Activated T-helper 2 cell treated with anti-CD3 and anti-CD28 coated beads, Interferon-gamma antibody, Interleukin-2, Interleukin-4, amounts not matched to agents 10 μg/mL and 5 μg/mL and 100 μg/mL, durations not matched to agents 14 hours and 24 hours and 36 hours (primary cell): ENCODE results near the gene TMEM203. TPM values are rescaled to one million over a fixed set of nuclear protein-coding genes. Genes with fewer than 3 reads are reported as not detected.

Experiments
- DNase-seq: peaks from one replicate; pipeline ENCODE4 v3.0.0; 2021; ENCODE audit warnings: low spot score
- H3K27ac Mint-ChIP-seq: one replicate; pipeline ENCODE4 v1.8.0; 2021; ENCODE audit warnings: mixed read lengths
- H3K27me3 Mint-ChIP-seq: one replicate; pipeline ENCODE4 v1.8.0; 2021; ENCODE audit warnings: low read depth, mixed read lengths
- H3K36me3 Mint-ChIP-seq: one replicate; pipeline ENCODE4 v1.8.0; 2021; ENCODE audit warnings: low read depth, mixed read lengths
- H3K4me1 Mint-ChIP-seq: one replicate; pipeline ENCODE4 v1.8.0; 2021; ENCODE audit warnings: low read depth, mixed read lengths
- H3K4me3 Mint-ChIP-seq: one replicate; pipeline ENCODE4 v1.8.0; 2021; ENCODE audit warnings: low read depth, mild to moderate bottlenecking, moderate library complexity, mixed read lengths
- H3K9me3 Mint-ChIP-seq: one replicate; pipeline ENCODE4 v1.8.0; 2021; ENCODE audit warnings: mixed read lengths
- intact Hi-C: fragments of 100-400 bp; cut with micrococcal nuclease; formaldehyde crosslinking; loops from one replicate; pipeline ENCODE4 v1.15.1; 2023
- total RNA-seq: library from RNA; stranded (reverse); gene quantifications from 2 replicates; pipeline ENCODE4 v1.2.3, GENCODE V29; 2022

TMEM203 gene
- total RNA-seq, 1 donor from 2014 or later: 34.9 TPM

DNA sequence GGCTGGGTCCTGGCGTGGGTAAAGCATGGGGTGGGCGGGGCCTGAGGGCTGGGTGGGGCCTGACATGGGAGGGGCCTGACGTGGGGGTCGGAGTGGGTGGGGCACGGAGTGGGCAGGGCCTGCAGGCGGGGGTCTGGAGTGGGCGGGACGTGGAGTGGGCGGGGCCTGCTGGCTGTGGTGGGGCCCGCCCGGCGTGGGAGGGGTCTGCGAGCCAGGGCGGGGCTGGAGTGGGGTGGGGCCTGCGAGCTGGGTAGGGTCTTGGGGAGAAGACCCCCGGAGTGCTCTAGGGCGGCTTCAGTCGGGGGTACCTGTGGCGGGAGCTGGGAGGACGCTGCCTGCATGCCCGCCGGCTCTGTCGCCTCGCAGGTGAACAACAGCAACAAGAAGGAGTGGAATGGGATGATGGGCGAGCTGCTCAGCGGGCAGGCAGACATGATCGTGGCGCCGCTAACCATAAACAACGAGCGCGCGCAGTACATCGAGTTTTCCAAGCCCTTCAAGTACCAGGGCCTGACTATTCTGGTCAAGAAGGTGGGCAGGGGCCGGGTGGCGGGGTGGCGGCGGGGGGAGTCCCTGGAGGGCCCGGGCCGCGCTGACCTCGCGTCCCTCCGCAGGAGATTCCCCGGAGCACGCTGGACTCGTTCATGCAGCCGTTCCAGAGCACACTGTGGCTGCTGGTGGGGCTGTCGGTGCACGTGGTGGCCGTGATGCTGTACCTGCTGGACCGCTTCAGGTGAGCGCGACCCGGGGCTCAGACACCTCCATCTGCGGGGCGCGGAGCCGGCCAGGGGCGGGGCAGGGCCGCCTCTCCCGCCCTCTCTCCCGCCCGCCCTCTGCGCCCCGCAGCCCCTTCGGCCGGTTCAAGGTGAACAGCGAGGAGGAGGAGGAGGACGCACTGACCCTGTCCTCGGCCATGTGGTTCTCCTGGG is 43.6 kb downstream of the TMEM203 start:
- no peak overlapping the region for H3K4me3 Mint-ChIP-seq
- H3K27ac Mint-ChIP-seq: no peak overlapping the region
- H3K36me3 Mint-ChIP-seq: no peaks in the 10 kb centered on the region
- intact Hi-C loops: no loop called here
- H3K4me1 Mint-ChIP-seq: no peaks in the 10 kb centered on the region
- H3K27me3 Mint-ChIP-seq: peaks cover 38% of the 10 kb centered on the region
- no peaks in the 10 kb centered on the region for H3K9me3 Mint-ChIP-seq
- no peak for DNase-seq

DNA sequence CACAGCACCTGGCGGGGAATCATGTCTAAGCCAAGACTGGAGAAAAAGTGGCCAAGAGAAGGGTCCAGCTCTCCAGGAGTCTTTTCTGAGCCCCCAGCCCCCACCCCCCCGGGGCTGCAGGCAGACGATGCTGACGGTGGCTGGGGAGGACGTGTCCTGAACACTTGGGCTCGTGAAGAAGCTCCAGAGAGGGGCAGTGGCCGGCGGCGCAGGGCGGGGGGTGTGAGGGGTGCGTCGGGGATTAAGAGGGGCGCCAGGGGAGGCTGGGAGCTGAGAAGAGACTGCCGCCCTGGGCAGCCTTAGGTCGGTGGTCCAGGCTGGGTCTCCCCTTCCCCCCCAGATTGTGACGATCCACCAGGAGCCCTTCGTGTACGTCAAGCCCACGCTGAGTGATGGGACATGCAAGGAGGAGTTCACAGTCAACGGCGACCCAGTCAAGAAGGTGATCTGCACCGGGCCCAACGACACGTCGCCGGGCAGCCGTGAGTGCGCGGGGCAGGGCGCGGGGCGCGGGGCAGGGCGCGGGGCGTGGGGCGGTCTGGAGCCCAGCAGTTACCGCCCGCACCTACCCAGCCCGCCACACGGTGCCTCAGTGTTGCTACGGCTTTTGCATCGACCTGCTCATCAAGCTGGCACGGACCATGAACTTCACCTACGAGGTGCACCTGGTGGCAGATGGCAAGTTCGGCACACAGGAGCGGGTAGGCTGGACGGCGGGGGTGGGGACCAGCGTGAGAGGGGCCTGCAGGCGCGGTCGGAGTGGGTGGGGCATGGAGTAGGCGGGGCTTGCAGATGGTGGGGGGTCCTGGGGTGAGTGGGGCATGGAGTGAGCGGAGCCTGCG is 44.5 kb downstream of the TMEM203 start:
- H3K36me3 Mint-ChIP-seq: no peaks in the 10 kb centered on the region
- no peak for DNase-seq

DNA sequence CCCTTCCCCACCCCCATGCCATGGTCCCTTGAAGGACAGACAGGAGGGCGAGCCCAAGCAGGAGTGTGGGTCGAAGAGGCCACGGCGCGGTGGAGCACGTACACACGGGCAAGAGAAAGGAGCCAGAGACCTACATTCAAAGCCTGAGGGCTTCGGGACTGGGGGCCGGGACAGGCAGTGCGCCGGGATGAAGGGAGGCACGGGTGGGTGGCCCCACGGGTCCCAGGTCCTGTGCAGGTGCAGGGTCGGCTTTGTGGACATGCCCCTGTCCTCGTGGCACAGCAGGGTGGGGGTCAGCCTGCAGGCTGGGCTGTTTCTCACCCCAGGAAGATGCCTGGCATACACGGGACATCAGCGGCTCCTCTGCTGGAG is 45.4 kb downstream of the TMEM203 start:
- Mint-ChIP-seq H3K36me3 (no peaks in the 10 kb centered on the region), H3K27me3 (peaks cover 40% of the 10 kb centered on the region), H3K27ac (no peak overlapping the region), H3K9me3 (no peaks in the 10 kb centered on the region), H3K4me1 (no peaks in the 10 kb centered on the region), H3K4me3 (no peak overlapping the region)
- no peak for DNase-seq
- intact Hi-C loops: no loop called here

More for the DNA sequence above, 44.5 kb downstream of the TMEM203 start:
- Mint-ChIP-seq H3K4me3 (no peak overlapping the region), H3K4me1 (no peaks in the 10 kb centered on the region), H3K9me3 (no peaks in the 10 kb centered on the region), H3K27me3 (peaks cover 35% of the 10 kb centered on the region), H3K27ac (no peak overlapping the region)
- intact Hi-C loops: no loop called here

DNA sequence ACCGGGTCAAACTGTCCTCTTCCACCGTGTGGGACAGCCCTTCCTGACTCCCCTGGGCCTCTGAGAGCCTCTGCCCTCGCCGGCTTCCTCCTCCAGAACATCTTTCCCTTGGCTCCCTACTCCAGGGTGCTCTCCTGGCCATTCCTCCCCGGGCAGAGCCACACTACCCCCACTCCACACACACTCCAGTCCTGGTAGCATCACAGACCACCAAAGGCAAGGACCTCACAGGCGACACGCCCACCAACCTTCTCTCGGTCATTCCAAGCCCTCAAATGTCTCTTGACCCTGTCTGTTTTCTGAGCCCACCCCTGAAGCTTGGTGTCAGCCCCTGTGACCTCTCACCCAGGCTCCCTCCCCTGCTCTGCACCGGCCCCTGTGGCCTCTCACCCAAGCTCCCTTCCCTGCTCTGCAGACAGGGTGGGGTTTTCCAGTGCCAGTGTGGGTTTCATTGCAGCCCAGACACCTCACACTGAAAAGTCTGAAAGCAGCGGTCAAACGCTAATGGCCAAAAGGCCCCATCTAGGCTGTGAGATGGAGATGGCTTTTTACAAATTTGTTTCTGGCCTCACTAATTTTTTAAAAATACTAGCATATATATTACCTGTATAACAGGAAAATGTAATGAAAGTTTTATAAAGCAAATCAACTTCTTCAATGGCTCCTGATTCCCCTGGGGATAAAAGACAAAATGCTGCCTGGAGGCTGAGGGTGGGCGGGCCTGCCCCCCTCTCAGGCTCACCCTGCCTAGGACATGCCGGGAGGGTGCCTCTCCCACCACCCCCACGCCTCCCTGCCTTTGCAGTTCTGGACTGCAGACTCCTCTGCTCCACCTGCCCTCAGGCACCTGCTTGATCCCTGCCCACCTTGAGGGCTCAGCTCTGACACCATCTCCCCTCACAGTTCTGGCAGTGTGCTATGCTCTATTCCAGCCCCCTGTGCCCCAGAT is 46.1 kb downstream of the TMEM203 start:
- H3K27ac Mint-ChIP-seq: no peak overlapping the region
- no peaks in the 10 kb centered on the region for H3K36me3 Mint-ChIP-seq
- H3K27me3 Mint-ChIP-seq: peaks cover 42% of the 10 kb centered on the region
- H3K9me3 Mint-ChIP-seq: no peaks in the 10 kb centered on the region
- no peak overlapping the region for H3K4me3 Mint-ChIP-seq
- no peaks in the 10 kb centered on the region for H3K4me1 Mint-ChIP-seq
- DNase-seq: no peak
- intact Hi-C loops: loop anchor here (5.0 kb wide), 1 partner anchor 112 kb away; the partner anchor contains the start of gene NPDC1

DNA sequence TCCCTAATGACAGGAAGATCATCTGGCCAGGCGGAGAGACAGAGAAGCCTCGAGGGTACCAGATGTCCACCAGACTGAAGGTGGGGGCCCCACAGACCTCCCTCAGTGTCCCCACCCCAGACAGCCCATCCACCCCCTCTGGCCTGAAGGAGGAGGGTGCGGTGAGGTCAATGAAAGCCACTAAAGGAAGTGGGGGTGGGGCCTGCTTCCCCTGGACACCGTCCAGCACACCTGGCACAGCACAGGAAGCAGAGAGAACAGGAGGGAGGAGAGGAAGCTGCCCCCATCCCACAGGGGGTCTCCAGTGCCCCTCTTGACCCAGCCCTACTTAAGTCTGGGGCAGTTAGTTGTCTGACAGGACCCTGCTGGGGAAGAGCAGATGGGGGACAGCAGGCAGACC is 46.8 kb downstream of the TMEM203 start:
- H3K27ac Mint-ChIP-seq: no peak overlapping the region
- DNase-seq: no peak
- H3K27me3 Mint-ChIP-seq: peaks cover 39% of the 10 kb centered on the region
- intact Hi-C loops: loop anchor here (5.0 kb wide), 1 partner anchor 111 kb away; the partner anchor contains the start of gene NPDC1
- no peaks in the 10 kb centered on the region for H3K9me3 Mint-ChIP-seq
- H3K4me1 Mint-ChIP-seq: no peaks in the 10 kb centered on the region
- H3K4me3 Mint-ChIP-seq: no peak overlapping the region
- H3K36me3 Mint-ChIP-seq: no peaks in the 10 kb centered on the region

DNA sequence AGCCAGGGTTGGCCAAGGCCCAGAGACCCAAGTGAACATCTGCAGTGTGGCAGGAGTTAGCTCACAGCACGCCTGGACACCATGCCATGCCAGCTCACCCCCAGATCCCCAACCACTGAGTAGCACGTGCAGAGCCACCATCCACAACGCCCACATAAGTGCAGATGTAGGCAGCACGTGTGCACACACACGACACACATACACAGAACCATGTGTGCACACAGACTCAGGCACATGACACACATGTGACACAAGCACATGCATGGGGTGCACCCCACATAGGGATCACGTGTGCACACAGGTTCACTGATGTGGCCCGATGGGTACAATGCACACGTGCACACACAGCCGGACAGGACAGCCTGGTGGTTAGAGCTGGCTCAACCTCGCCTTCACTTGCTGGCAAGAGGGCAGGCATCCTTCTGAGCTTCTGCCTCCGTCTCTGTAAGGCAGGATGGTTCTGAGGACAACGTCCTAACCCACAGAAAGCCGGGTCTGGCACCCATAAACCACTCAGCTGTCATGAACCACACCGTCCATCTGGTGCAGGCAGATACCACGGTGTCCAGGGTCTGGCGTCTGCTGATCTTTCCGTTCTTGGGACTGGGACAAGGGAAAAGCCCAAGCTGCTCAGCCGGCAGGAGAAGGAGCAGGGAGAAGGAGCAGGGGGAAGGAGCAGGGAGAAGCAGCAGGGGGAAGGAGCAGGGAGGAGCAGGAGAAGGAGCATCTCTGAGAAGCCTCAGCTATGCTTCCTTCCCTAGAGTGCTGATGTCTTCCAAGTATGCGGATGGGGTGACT is 47.6 kb downstream of the TMEM203 start:
- H3K4me1 Mint-ChIP-seq: no peaks in the 10 kb centered on the region
- intact Hi-C loops: loop anchor here (5.0 kb wide), 1 partner anchor 111 kb away; the partner anchor contains the start of gene NPDC1
- peaks cover 36% of the 10 kb centered on the region for H3K27me3 Mint-ChIP-seq
- H3K9me3 Mint-ChIP-seq: no peaks in the 10 kb centered on the region
- no peaks in the 10 kb centered on the region for H3K36me3 Mint-ChIP-seq
- H3K27ac Mint-ChIP-seq: no peak overlapping the region
- no peak for DNase-seq
- no peak overlapping the region for H3K4me3 Mint-ChIP-seq

DNA sequence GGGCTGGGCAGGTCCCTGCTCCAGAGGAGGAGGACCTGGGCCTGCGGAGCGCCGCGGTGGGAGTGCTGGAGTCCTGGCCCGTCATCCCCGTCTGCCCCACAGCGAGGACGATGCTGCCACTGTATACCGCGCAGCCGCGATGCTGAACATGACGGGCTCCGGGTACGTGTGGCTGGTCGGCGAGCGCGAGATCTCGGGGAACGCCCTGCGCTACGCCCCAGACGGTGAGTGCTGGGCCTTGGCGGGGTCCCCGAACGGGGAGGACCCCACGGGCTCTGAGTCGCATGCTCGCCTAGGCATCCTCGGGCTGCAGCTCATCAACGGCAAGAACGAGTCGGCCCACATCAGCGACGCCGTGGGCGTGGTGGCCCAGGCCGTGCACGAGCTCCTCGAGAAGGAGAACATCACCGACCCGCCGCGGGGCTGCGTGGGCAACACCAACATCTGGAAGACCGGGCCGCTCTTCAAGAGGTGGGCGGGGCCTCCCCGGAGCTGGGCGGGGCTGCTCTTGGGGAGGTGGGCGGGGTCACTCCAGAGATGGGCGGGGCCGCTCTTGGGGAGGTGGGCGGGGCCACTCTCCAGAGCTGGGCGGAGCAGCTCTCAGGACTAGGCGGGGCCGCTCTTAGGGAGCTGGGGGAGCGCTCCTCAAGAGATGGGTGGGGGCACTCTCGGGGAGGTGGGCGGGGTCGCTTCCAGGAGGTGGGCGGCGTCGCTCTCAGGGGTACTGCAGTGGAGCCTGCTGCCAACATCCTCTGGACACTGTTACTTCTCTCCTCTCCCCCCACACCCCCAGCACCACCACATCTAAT is 48.7 kb downstream of the TMEM203 start:
- H3K4me3 Mint-ChIP-seq: peak overlapping the region; percentile 54
- no peaks in the 10 kb centered on the region for H3K9me3 Mint-ChIP-seq
- H3K36me3 Mint-ChIP-seq: no peaks in the 10 kb centered on the region
- DNase-seq: peak; percentile 43
- no peak overlapping the region for H3K27ac Mint-ChIP-seq
- H3K27me3 Mint-ChIP-seq: peaks cover 34% of the 10 kb centered on the region
- no peaks in the 10 kb centered on the region for H3K4me1 Mint-ChIP-seq
- intact Hi-C loops: loop anchor here (5.0 kb wide), 1 partner anchor 109 kb away; the partner anchor contains the start of gene NPDC1

Other genes starting within 250 kb of the TMEM203 start
- gene PTGDS, start 228.1 kb downstream of the TMEM203 start, total RNA-seq: not detected in 2 replicates
- not detected in 2 replicates for gene LCNL1, start 222.7 kb downstream of the TMEM203 start, total RNA-seq
- 60.5 and 72.6 TPM in 2 replicates for gene PAXX, start 213.2 kb downstream of the TMEM203 start, total RNA-seq
- gene CLIC3, start 209.1 kb downstream of the TMEM203 start, total RNA-seq: not detected in 2 replicates
- 27.4 and 31.4 TPM in 2 replicates for gene ABCA2, start 177.4 kb downstream of the TMEM203 start, total RNA-seq
- gene FUT7, start 173.6 kb downstream of the TMEM203 start, total RNA-seq: 0.21 TPM in 1 of 2 replicates, not detected in the other
- gene NPDC1, start 159.5 kb downstream of the TMEM203 start, total RNA-seq: 32.7 and 36.0 TPM in 2 replicates
- gene ENTPD2, start 151.6 kb downstream of the TMEM203 start, total RNA-seq: not detected in 2 replicates
- 26.5 and 27.1 TPM in 2 replicates for gene SAPCD2, start 135.1 kb downstream of the TMEM203 start, total RNA-seq
- gene UAP1L1, start 128.1 kb downstream of the TMEM203 start, total RNA-seq: 20.0 and 22.3 TPM in 2 replicates
- gene MAN1B1, start 118.7 kb downstream of the TMEM203 start, total RNA-seq: 47.5 and 52.2 TPM in 2 replicates
- gene DPP7, start 90.9 kb downstream of the TMEM203 start, total RNA-seq: 318 and 321 TPM in 2 replicates
- 0.07 TPM in 1 of 2 replicates, not detected in the other for gene GRIN1, start 66.5 kb downstream of the TMEM203 start, total RNA-seq
- 0.21 and 0.34 TPM in 2 replicates for gene LRRC26, start 35.6 kb downstream of the TMEM203 start, total RNA-seq
- not detected in 2 replicates for gene TMEM210, start 33.6 kb downstream of the TMEM203 start, total RNA-seq
- gene ANAPC2, start 17.1 kb downstream of the TMEM203 start, total RNA-seq: 52.3 and 58.5 TPM in 2 replicates
- gene SSNA1, start 17.0 kb downstream of the TMEM203 start, total RNA-seq: 91.6 and 91.8 TPM in 2 replicates
- gene TPRN, start 4.9 kb downstream of the TMEM203 start, total RNA-seq: 16.4 and 18.2 TPM in 2 replicates
- 38.2 and 40.2 TPM in 2 replicates for gene NDOR1, start 52 bp upstream of the TMEM203 start, total RNA-seq
- gene RNF208, start 16.6 kb upstream of the TMEM203 start, total RNA-seq: 9.5 and 10.1 TPM in 2 replicates
- gene CYSRT1, start 19.5 kb upstream of the TMEM203 start, total RNA-seq: 0.41 and 0.50 TPM in 2 replicates
- not detected in 2 replicates for gene RNF224, start 21.9 kb upstream of the TMEM203 start, total RNA-seq
- not detected in 2 replicates for gene SLC34A3, start 25.3 kb upstream of the TMEM203 start, total RNA-seq
- 357 and 361 TPM in 2 replicates for gene TUBB4B, start 35.6 kb upstream of the TMEM203 start, total RNA-seq
- gene STPG3, start 45.6 kb upstream of the TMEM203 start, total RNA-seq: 0.48 TPM in 2 replicates
- 71.4 and 72.6 TPM in 2 replicates for gene NELFB, start 49.7 kb upstream of the TMEM203 start, total RNA-seq
- 17.2 and 17.5 TPM in 2 replicates for gene TOR4A, start 72.1 kb upstream of the TMEM203 start, total RNA-seq
- gene NRARP, start 96.6 kb upstream of the TMEM203 start, total RNA-seq: 9.3 and 11.2 TPM in 2 replicates
- gene EXD3, start 217.5 kb upstream of the TMEM203 start, total RNA-seq: 6.8 and 8.0 TPM in 2 replicates
- gene NOXA1, start 217.7 kb upstream of the TMEM203 start, total RNA-seq: 0.39 and 0.46 TPM in 2 replicates
- not detected in 2 replicates for gene ENTPD8, start 235.7 kb upstream of the TMEM203 start, total RNA-seq